GM10266 (cell line): ENCODE data around the gene CDC34.

Source experiments
- DNase-seq: peaks from one replicate; pipeline ENCODE4 v3.0.0; 2012; ENCODE audit errors: extremely low spot score
- CTCF ChIP-seq: IDR thresholded peaks from 2 replicates; pipeline ENCODE4 v1.5.1; 2012; ENCODE audit warnings: mild to moderate bottlenecking, low read depth; ENCODE audit not compliant: control insufficient read depth, insufficient read depth; ENCODE audit errors: missing control alignments

The CDC34 gene

GRCh38 chr19:495081-495401 is 36.5 kb upstream of the CDC34 start:
- no peak for DNase-seq
- TF ChIP-seq CTCF, result no peak

- no peak for DNase-seq
- TF ChIP-seq CTCF, result peak; percentile 65
These were observed 36.0 kb upstream of the CDC34 start for GRCh38 chr19:495402-496111.

- TF ChIP-seq CTCF, result no peak
- no peak for DNase-seq
These were observed 35.4 kb upstream of the CDC34 start, which contains the start of gene MADCAM1 for GRCh38 chr19:496112-496665. MADCAM1 (plus strand) TSS chr19:496486; CDS start chr19:496500, 14 bp downstream.

GRCh38 chr19:496986-497385 is 34.6 kb upstream of the CDC34 start:
- TF ChIP-seq CTCF, result no peak
- no peak for DNase-seq

GRCh38 chr19:497491-497868 is 34.1 kb upstream of the CDC34 start:
- TF ChIP-seq CTCF, result no peak

GRCh38 chr19:497869-498510 is 33.6 kb upstream of the CDC34 start:
- no peak for DNase-seq
- no peak for TF ChIP-seq CTCF

More at GRCh38 chr19:497491-497868, 34.1 kb upstream of the CDC34 start:
- no peak for DNase-seq

- no peak for TF ChIP-seq CTCF
- no peak for DNase-seq
These were observed 33.1 kb upstream of the CDC34 start for GRCh38 chr19:498511-498891.
